B cell (primary cell): Measurements from ENCODE around the gene ASPHD2.

Source experiments
- EZH2 ChIP-seq: IDR thresholded peaks from 2 replicates; pipeline ENCODE4 v1.6.1; 2012; ENCODE audit warnings: borderline replicate concordance, low read depth, mild to moderate bottlenecking, moderate library complexity, low read length; ENCODE audit not compliant: insufficient read depth, poor library complexity, severe bottlenecking
- TF ChIP-seq, protein P1 (sequence below): fragments of 200-600 bp; IDR thresholded peaks from one replicate; pipeline ENCODE4 v1.8.0; 2022; ENCODE audit warnings: antibody characterized with exemption, mild to moderate bottlenecking

DNA sequence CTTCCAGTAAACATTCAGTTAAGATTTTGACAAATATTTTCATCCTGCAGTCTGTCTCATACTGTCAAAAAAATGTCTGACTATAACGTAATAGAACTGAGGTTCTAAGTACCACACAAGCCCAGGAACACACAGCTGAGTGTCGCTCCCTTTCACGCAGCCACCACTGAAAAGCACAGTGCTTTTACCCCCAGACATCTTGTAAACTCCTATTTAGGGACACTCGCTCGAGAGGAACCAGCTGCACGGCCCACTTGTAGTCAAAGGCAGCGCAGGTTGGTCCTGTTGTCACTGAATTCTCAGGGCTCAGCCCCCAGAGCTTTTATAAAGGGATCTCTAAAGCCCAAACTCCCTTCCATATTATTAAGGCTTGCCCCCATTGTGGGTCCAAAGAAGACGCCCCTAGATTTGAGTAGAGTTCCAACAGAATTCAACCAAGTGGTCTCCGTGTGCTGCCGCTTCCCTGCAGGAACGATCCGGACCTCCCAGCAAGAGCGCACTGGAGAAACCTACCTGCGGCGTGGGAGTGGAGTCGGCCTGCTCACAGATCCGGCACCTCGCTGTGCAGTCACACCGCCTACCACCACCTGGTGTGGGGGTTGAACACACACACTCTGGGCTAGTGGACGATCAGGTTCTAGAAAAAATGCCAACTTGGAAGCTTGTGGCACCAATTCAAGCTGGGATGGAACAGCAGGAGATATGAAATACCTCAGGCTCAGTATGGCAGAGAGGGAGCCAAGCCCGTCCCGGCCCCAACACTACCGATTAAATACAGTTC is 23.4 kb downstream of the ASPHD2 start:
- TF ChIP-seq, protein P1, sequence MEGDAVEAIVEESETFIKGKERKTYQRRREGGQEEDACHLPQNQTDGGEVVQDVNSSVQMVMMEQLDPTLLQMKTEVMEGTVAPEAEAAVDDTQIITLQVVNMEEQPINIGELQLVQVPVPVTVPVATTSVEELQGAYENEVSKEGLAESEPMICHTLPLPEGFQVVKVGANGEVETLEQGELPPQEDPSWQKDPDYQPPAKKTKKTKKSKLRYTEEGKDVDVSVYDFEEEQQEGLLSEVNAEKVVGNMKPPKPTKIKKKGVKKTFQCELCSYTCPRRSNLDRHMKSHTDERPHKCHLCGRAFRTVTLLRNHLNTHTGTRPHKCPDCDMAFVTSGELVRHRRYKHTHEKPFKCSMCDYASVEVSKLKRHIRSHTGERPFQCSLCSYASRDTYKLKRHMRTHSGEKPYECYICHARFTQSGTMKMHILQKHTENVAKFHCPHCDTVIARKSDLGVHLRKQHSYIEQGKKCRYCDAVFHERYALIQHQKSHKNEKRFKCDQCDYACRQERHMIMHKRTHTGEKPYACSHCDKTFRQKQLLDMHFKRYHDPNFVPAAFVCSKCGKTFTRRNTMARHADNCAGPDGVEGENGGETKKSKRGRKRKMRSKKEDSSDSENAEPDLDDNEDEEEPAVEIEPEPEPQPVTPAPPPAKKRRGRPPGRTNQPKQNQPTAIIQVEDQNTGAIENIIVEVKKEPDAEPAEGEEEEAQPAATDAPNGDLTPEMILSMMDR = no peak
- TF ChIP-seq EZH2 = no peak
